ACC112 (cell line): ENCODE results near the gene MAP3K2.

Experiments
- H2AFZ ChIP-seq: fragments of 200-600 bp; sonication (generic); one replicate; pipeline ENCODE4 v1.6.0; 2017; ENCODE audit warnings: antibody characterized with exemption, low read length; ENCODE audit not compliant: unreplicated experiment
- H3K27ac ChIP-seq: fragments of 200-600 bp; sonication (generic); 2 replicates; pipeline ENCODE4 v1.5.1; 2014; ENCODE audit warnings: low read depth, mild to moderate bottlenecking, antibody characterized with exemption, low read length, moderate library complexity
- H3K27me3 ChIP-seq: fragments of 200-600 bp; sonication (generic); 2 replicates; pipeline ENCODE4 v1.6.1; 2014; ENCODE audit warnings: mild to moderate bottlenecking, antibody characterized with exemption, low read length, moderate library complexity, mixed read lengths; ENCODE audit not compliant: insufficient read depth
- H3K36me3 ChIP-seq: fragments of 200-600 bp; sonication (generic); 2 replicates; pipeline ENCODE4 v1.6.1; 2016; ENCODE audit warnings: mild to moderate bottlenecking, antibody characterized with exemption, low read length, moderate library complexity, mixed read lengths; ENCODE audit not compliant: insufficient read depth
- H3K4me1 ChIP-seq: fragments of 200-600 bp; sonication (generic); one replicate; pipeline ENCODE4 v1.6.1; 2016; ENCODE audit warnings: low read length, mixed read lengths; ENCODE audit not compliant: insufficient read depth, unreplicated experiment, control insufficient read depth
- H3K4me3 ChIP-seq: fragments of 200-600 bp; sonication (generic); 2 replicates; pipeline ENCODE4 v1.5.1; 2014; ENCODE audit warnings: mild to moderate bottlenecking, low read depth, low read length
- H3K79me2 ChIP-seq: fragments of 200-600 bp; sonication (generic); one replicate; pipeline ENCODE4 v1.6.0; 2016; ENCODE audit warnings: low read length; ENCODE audit not compliant: control insufficient read depth, unreplicated experiment, insufficient read depth

The MAP3K2 gene

GRCh38 chr2:127387655-127388422 lies at the start of gene MAP3K2:
TSS of gene MAP3K2 (minus strand) at chr2:127387975. CDS start at chr2:127343129, 44,846 bp downstream.
- Histone ChIP-seq H3K36me3 (no peaks in the 10 kb centered on the region), H3K4me1 (peaks cover 38% of the 10 kb centered on the region), H3K27ac (peak within 1 kb of the TSS; percentile 97), H3K27me3 (no peaks in the 10 kb centered on the region), H3K79me2 (peaks cover 43% of the 10 kb centered on the region), H3K4me3 (peak within 1 kb of the TSS; percentile 86), H2AFZ (peak within 1 kb of the TSS; percentile 85)

GRCh38 chr2:127437056-127437455 lies 49.3 kb upstream of the MAP3K2 start:
- no peaks in the 10 kb centered on the region for H3K27me3 ChIP-seq
- no peak overlapping the region for H3K4me3 ChIP-seq
- no peak overlapping the region for H2AFZ ChIP-seq
- H3K27ac ChIP-seq, result no peak overlapping the region
- H3K4me1 ChIP-seq, result no peaks in the 10 kb centered on the region
- no peaks in the 10 kb centered on the region for H3K79me2 ChIP-seq
- H3K36me3 ChIP-seq, result no peaks in the 10 kb centered on the region

DNA sequence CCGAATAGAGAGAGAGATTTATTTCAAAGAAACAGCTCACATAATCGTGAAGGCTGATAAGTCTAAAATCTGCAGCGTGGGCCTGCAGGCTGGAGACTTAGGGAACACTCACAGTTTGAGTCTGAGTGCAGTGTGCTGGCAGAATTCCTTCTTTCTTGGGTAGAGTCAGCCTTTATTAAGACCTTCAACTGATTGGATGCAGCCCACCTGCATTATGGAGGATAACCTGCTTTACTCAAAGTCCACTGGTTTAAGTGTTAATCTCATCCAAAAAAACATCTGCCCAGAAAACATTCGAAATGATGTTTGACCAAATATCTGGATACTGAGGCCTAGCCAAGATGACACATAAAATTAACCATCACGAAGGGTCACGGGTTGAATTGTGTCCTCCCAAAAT lies 46.7 kb upstream of the MAP3K2 start:
- Histone ChIP-seq H3K27me3 (no peaks in the 10 kb centered on the region), H3K4me3 (no peak overlapping the region), H3K27ac (no peak overlapping the region), H2AFZ (no peak overlapping the region), H3K79me2 (no peaks in the 10 kb centered on the region), H3K36me3 (no peaks in the 10 kb centered on the region), H3K4me1 (no peaks in the 10 kb centered on the region)

GRCh38 chr2:127431408-127432023 lies 43.7 kb upstream of the MAP3K2 start:
- Histone ChIP-seq H3K4me1 (no peaks in the 10 kb centered on the region), H3K36me3 (no peaks in the 10 kb centered on the region), H3K27me3 (no peaks in the 10 kb centered on the region), H3K79me2 (no peaks in the 10 kb centered on the region), H3K27ac (no peak overlapping the region), H3K4me3 (no peak overlapping the region), H2AFZ (no peak overlapping the region)

DNA sequence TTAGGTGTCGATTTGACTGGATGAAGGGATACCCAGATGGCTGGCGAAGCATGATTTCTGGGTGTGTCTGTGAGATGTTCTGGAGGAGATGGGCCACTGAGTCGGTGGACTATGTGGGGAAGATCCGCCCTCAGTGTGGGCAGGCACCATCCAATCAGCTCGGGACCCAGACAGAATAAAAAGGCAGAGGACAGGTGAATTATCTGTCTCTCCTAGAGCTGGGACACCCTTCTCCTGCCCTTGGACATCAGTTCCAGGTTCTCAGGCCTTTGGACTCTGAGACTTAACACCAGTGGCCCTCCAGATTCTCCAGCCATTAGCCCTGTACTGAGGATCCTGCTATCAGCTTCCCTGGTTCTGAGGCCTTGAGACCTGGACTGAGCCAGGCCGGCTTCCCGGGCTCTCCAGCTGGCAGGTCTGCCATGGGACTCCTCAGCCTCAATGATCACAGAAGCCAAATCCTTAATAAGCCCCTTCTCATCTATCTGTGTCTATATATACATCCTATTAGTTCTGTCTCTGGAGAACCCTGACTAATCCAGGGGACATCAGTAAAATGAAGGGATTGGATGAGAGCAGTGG lies 42.2 kb upstream of the MAP3K2 start:
- Histone ChIP-seq H3K27me3 (no peaks in the 10 kb centered on the region), H3K79me2 (no peaks in the 10 kb centered on the region), H3K36me3 (no peaks in the 10 kb centered on the region), H3K4me3 (no peak overlapping the region), H2AFZ (no peak overlapping the region), H3K27ac (no peak overlapping the region), H3K4me1 (no peaks in the 10 kb centered on the region)

GRCh38 chr2:127429291-127429690 lies 41.5 kb upstream of the MAP3K2 start:
- no peaks in the 10 kb centered on the region for H3K36me3 ChIP-seq
- H2AFZ ChIP-seq, result no peak overlapping the region
- H3K27me3 ChIP-seq, result no peaks in the 10 kb centered on the region
- no peak overlapping the region for H3K27ac ChIP-seq
- no peaks in the 10 kb centered on the region for H3K79me2 ChIP-seq
- no peaks in the 10 kb centered on the region for H3K4me1 ChIP-seq
- no peak overlapping the region for H3K4me3 ChIP-seq

DNA sequence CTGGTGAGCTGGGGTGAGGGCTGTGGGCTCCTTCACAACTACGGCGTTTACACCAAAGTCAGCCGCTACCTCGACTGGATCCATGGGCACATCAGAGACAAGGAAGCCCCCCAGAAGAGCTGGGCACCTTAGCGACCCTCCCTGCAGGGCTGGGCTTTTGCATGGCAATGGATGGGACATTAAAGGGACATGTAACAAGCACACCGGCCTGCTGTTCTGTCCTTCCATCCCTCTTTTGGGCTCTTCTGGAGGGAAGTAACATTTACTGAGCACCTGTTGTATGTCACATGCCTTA lies 41.0 kb upstream of the MAP3K2 start:
- H3K36me3 ChIP-seq, result no peaks in the 10 kb centered on the region
- H3K4me1 ChIP-seq, result no peaks in the 10 kb centered on the region
- no peak overlapping the region for H3K27ac ChIP-seq
- no peak overlapping the region for H2AFZ ChIP-seq
- H3K79me2 ChIP-seq, result no peaks in the 10 kb centered on the region
- no peaks in the 10 kb centered on the region; the same call in 1 of the 2 replicates for H3K27me3 ChIP-seq
- H3K4me3 ChIP-seq, result no peak overlapping the region

DNA sequence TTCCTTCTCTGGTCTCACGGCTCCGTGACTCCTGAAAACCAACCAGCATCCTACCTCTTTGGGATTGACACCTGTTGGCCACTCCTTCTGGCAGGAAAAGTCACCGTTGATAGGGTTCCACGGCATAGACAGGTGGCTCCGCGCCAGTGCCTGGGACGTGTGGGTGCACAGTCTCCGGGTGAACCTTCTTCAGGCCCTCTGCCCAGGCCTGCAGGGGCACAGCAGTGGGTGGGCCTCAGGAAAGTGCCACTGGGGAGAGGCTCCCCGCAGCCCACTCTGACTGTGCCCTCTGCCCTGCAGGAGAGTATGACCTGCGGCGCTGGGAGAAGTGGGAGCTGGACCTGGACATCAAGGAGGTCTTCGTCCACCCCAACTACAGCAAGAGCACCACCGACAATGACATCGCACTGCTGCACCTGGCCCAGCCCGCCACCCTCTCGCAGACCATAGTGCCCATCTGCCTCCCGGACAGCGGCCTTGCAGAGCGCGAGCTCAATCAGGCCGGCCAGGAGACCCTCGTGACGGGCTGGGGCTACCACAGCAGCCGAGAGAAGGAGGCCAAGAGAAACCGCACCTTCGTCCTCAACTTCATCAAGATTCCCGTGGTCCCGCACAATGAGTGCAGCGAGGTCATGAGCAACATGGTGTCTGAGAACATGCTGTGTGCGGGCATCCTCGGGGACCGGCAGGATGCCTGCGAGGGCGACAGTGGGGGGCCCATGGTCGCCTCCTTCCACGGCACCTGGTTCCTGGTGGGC lies 40.5 kb upstream of the MAP3K2 start:
- Histone ChIP-seq H3K27me3 (peaks cover 4% of the 10 kb centered on the region), H3K4me3 (no peak overlapping the region)

GRCh38 chr2:127427376-127428056 lies 39.7 kb upstream of the MAP3K2 start:
- H3K4me3 ChIP-seq, result no peak overlapping the region
- no peaks in the 10 kb centered on the region for H3K4me1 ChIP-seq
- H3K27me3 ChIP-seq, result peaks cover 11% of the 10 kb centered on the region
- H3K27ac ChIP-seq, result no peak overlapping the region
- no peaks in the 10 kb centered on the region for H3K79me2 ChIP-seq
- no peaks in the 10 kb centered on the region for H3K36me3 ChIP-seq
- H2AFZ ChIP-seq, result no peak overlapping the region

More for the DNA sequence above, 40.5 kb upstream of the MAP3K2 start:
- no peaks in the 10 kb centered on the region for H3K36me3 ChIP-seq
- no peaks in the 10 kb centered on the region for H3K79me2 ChIP-seq
- no peak overlapping the region for H3K27ac ChIP-seq
- no peaks in the 10 kb centered on the region for H3K4me1 ChIP-seq
- no peak overlapping the region for H2AFZ ChIP-seq
